Endodermal cell (in vitro differentiated cells): ENCODE results near the gene CHMP5. TPM values are rescaled to one million over a fixed set of nuclear protein-coding genes. Genes with fewer than 3 reads are reported as not detected.

ENCODE experiments used
- DNase-seq: peaks from one replicate; pipeline ENCODE4 v3.0.0-alpha.2; 2017
- H3K27ac ChIP-seq: 2 replicates; pipeline ENCODE4 v1.5.1; 2013; ENCODE audit warnings: mild to moderate bottlenecking, low read depth, low read length, moderate library complexity
- H3K27me3 ChIP-seq: 2 replicates; pipeline ENCODE4 v1.6.1; 2013; ENCODE audit warnings: mild to moderate bottlenecking, low read length, moderate library complexity; ENCODE audit not compliant: insufficient read depth, control insufficient read depth, poor library complexity, severe bottlenecking
- H3K36me3 ChIP-seq: 2 replicates; pipeline ENCODE4 v1.7.0; 2013; ENCODE audit warnings: mild to moderate bottlenecking, low read length, moderate library complexity; ENCODE audit not compliant: control insufficient read depth, insufficient read depth
- H3K4me1 ChIP-seq: one replicate; pipeline ENCODE4 v1.7.0; 2013; ENCODE audit warnings: low read length; ENCODE audit not compliant: control insufficient read depth, insufficient read depth
- H3K4me3 ChIP-seq: 2 replicates; pipeline ENCODE4 v1.5.1; 2013; ENCODE audit warnings: mild to moderate bottlenecking, low read length, moderate library complexity
- H3K9ac ChIP-seq: 2 replicates; pipeline ENCODE4 v1.6.1; 2013; ENCODE audit warnings: mild to moderate bottlenecking, low read length, moderate library complexity; ENCODE audit not compliant: poor library complexity, severe bottlenecking; ENCODE audit errors: extremely low read depth
- H3K9me3 ChIP-seq: 2 replicates; pipeline ENCODE4 v1.6.1; 2013; ENCODE audit warnings: mild to moderate bottlenecking, low read length, moderate library complexity; ENCODE audit not compliant: control insufficient read depth
- H3K27ac Mint-ChIP-seq: 2 replicates; pipeline ENCODE4 v1.8.0; 2020; ENCODE audit warnings: mixed read lengths
- H3K27me3 Mint-ChIP-seq: 2 replicates; pipeline ENCODE4 v1.8.0; 2021; ENCODE audit warnings: mild to moderate bottlenecking, mixed read lengths; ENCODE audit not compliant: insufficient read depth
- H3K36me3 Mint-ChIP-seq: 2 replicates; pipeline ENCODE4 v1.8.0; 2020; ENCODE audit warnings: low read depth, mixed read lengths
- H3K4me1 Mint-ChIP-seq: 2 replicates; pipeline ENCODE4 v1.8.0; 2020; ENCODE audit warnings: mixed read lengths
- H3K4me3 Mint-ChIP-seq: 2 replicates; pipeline ENCODE4 v1.8.0; 2020; ENCODE audit warnings: mild to moderate bottlenecking, moderate library complexity, mixed read lengths
- H3K9me3 Mint-ChIP-seq: 2 replicates; pipeline ENCODE4 v1.8.0; 2020; ENCODE audit warnings: mild to moderate bottlenecking, mixed read lengths
- CTCF ChIP-seq: fragments of 200-600 bp; sonication (generic); conservative IDR thresholded peaks from 2 replicates; pipeline ENCODE4 v1.5.0; 2021; ENCODE audit warnings: antibody characterized with exemption, mild to moderate bottlenecking
- WGBS, 2 experiments: methylation state at CpG; one replicate each; pipeline versions ENCODE4 v1.1.5 to v1.1.7; 2013; ENCODE audit warnings: missing lambda C conversion rate in 2 of 2, mixed read lengths in 1 of 2; ENCODE audit not compliant: insufficient coverage in 1 of 2, insufficient read length in 1 of 2; 5-methylcytosine and 5-hydroxymethylcytosine counted together
- total RNA-seq, 2 donors: library from RNA; stranded (reverse); fragmentation: NEBNext Ultra II Directional in 1 of 2; extraction: Animal tissue kit (Norgen Biotek cat#: 25700) in 1 of 2; gene quantifications; 2 replicates in 1 of 2; 3 replicates in 1 of 2; pipeline ENCODE4 v1.2.1, GENCODE V29; 2021

Gene CHMP5
- total RNA-seq, 2 donors from 2014 or later, result 62.9 to 80.2 TPM

- DNase-seq, result no peak
- H3K4me3 Mint-ChIP-seq, result no peak overlapping the region
- Histone ChIP-seq H3K4me3 (no peak overlapping the region), H3K9ac (no peak overlapping the region), H3K4me1 (no peaks in the 10 kb centered on the region), H3K9me3 (no peaks in the 10 kb centered on the region), H3K27me3 (no peaks in the 10 kb centered on the region), H3K27ac (no peak overlapping the region), H3K36me3 (no peaks in the 10 kb centered on the region)
- no peaks in the 10 kb centered on the region for H3K9me3 Mint-ChIP-seq
- H3K4me1 Mint-ChIP-seq, result no peaks in the 10 kb centered on the region
- WGBS, 2 experiments, result 75 to 94% methylated on average over 4 to 9 of the region's 9 CpGs
- peaks cover 8% of the 10 kb centered on the region for H3K27me3 Mint-ChIP-seq
- no peak overlapping the region for H3K27ac Mint-ChIP-seq
- peaks cover 6% of the 10 kb centered on the region for H3K36me3 Mint-ChIP-seq
- no peak for TF ChIP-seq CTCF
These were observed 18.5 kb upstream of the CHMP5 start for GRCh38 chr9:33246269-33246860.

- no peaks in the 10 kb centered on the region for H3K27me3 ChIP-seq
- 94 to 100% methylated on average over 2 to 3 of the region's 3 CpGs for WGBS, 2 experiments
- Mint-ChIP-seq H3K27ac (no peak overlapping the region), H3K9me3 (no peaks in the 10 kb centered on the region), H3K36me3 (peaks cover 19% of the 10 kb centered on the region), H3K4me3 (no peak overlapping the region), H3K4me1 (peaks cover 5% of the 10 kb centered on the region), H3K27me3 (peaks cover 3% of the 10 kb centered on the region)
- no peak overlapping the region for H3K4me3 ChIP-seq
- H3K36me3 ChIP-seq, result peaks cover 4% of the 10 kb centered on the region
- no peak for TF ChIP-seq CTCF
- no peaks in the 10 kb centered on the region for H3K4me1 ChIP-seq
- H3K9ac ChIP-seq, result no peak overlapping the region
- no peaks in the 10 kb centered on the region for H3K9me3 ChIP-seq
- no peak overlapping the region for H3K27ac ChIP-seq
- no peak for DNase-seq
These were observed 16.2 kb upstream of the CHMP5 start for GRCh38 chr9:33248606-33249005.

- no peaks in the 10 kb centered on the region for H3K27me3 ChIP-seq
- H3K9ac ChIP-seq, result no peak overlapping the region
- peak overlapping the region; percentile 18 for H3K27ac Mint-ChIP-seq
- H3K36me3 Mint-ChIP-seq, result peaks cover 20% of the 10 kb centered on the region
- 87 to 93% methylated on average over 5 to 6 of the region's 6 CpGs for WGBS, 2 experiments
- no peak for TF ChIP-seq CTCF
- no peak for DNase-seq
- H3K4me3 ChIP-seq, result no peak overlapping the region
- no peaks in the 10 kb centered on the region for H3K9me3 Mint-ChIP-seq
- H3K27me3 Mint-ChIP-seq, result peaks cover 3% of the 10 kb centered on the region
- H3K9me3 ChIP-seq, result no peaks in the 10 kb centered on the region
- H3K4me1 Mint-ChIP-seq, result peaks cover 5% of the 10 kb centered on the region
- peaks cover 5% of the 10 kb centered on the region for H3K36me3 ChIP-seq
- H3K4me3 Mint-ChIP-seq, result no peak overlapping the region
- no peak overlapping the region for H3K27ac ChIP-seq
- no peaks in the 10 kb centered on the region for H3K4me1 ChIP-seq
These were observed 15.7 kb upstream of the CHMP5 start for GRCh38 chr9:33249087-33249658.
